Glomerular endothelial cell (primary cell): ENCODE results near the gene SMIM43. TPM values are rescaled to one million over a fixed set of nuclear protein-coding genes. Genes with fewer than 3 reads are reported as not detected.

Source experiments
- total RNA-seq: library from RNA; depleted of rRNA; stranded (reverse); fragments of >200 nt; gene quantifications from 2 replicates; pipeline ENCODE4 v1.2.3, GENCODE V29; 2015

The SMIM43 gene
- total RNA-seq, 1 donor from 2014 or later = 0.18 TPM

Other genes with a start within 250 kb of the SMIM43 start
- 495 and 521 TPM in 2 replicates for gene ANXA5, start 68.2 kb downstream of the SMIM43 start, total RNA-seq
- 27.8 and 32.0 TPM in 2 replicates for gene EXOSC9, start 36.2 kb upstream of the SMIM43 start, total RNA-seq
- 13.8 and 24.0 TPM in 2 replicates for gene CCNA2, start 58.7 kb upstream of the SMIM43 start, total RNA-seq
- gene BBS7, start 105.3 kb upstream of the SMIM43 start, total RNA-seq = 11.1 and 21.4 TPM in 2 replicates
- gene TRPC3, start 186.9 kb upstream of the SMIM43 start, total RNA-seq = 0.18 TPM in 1 of 2 replicates, not detected in the other